Activated CD4-positive, alpha-beta T cell treated with anti-CD3 and anti-CD28 coated beads, Interleukin-2, amount 10 ng/mL, durations not matched to agents 24 days and 14 days (primary cell): ENCODE measurements around the gene SLC35D3. TPM values are rescaled to one million over a fixed set of nuclear protein-coding genes. Genes with fewer than 3 reads are reported as not detected.
"Not testable (repeated sequence)": the region's sequence is repeated elsewhere in the genome, so short reads cannot be mapped to it uniquely, and the experiment has no call there.

Source experiments
- DNase-seq: peaks from one replicate; pipeline ENCODE4 v3.0.0; 2022
- H3K27ac Mint-ChIP-seq: one replicate; pipeline ENCODE4 v1.8.0; 2022; ENCODE audit warnings: mild to moderate bottlenecking, mixed read lengths
- H3K27me3 Mint-ChIP-seq: one replicate; pipeline ENCODE4 v1.8.0; 2022; ENCODE audit warnings: mixed read lengths
- H3K36me3 Mint-ChIP-seq: one replicate; pipeline ENCODE4 v1.8.0; 2022; ENCODE audit warnings: low read depth, mild to moderate bottlenecking, mixed read lengths
- H3K4me1 Mint-ChIP-seq: one replicate; pipeline ENCODE4 v1.8.0; 2021; ENCODE audit warnings: mixed read lengths
- H3K4me3 Mint-ChIP-seq: one replicate; pipeline ENCODE4 v1.8.0; 2022; ENCODE audit warnings: mild to moderate bottlenecking, moderate library complexity, mixed read lengths
- H3K9me3 Mint-ChIP-seq: one replicate; pipeline ENCODE4 v1.8.0; 2021; ENCODE audit warnings: mixed read lengths
- intact Hi-C: fragments of 100-400 bp; cut with micrococcal nuclease; formaldehyde crosslinking; loops from one replicate; pipeline ENCODE4 v1.15.1; 2023
- total RNA-seq: library from RNA; stranded (reverse); gene quantifications from 2 replicates; pipeline ENCODE4 v1.2.3, GENCODE V29; 2022

The SLC35D3 gene
- total RNA-seq, 1 donor from 2014 or later = not detected

GRCh38 chr6:136945072-136945471 lies 23.0 kb downstream of the SLC35D3 start:
- H3K36me3 Mint-ChIP-seq = peaks cover 2% of the 10 kb centered on the region
- H3K4me1 Mint-ChIP-seq = no peaks in the 10 kb centered on the region
- no peak overlapping the region for H3K4me3 Mint-ChIP-seq
- no peak for DNase-seq
- H3K27ac Mint-ChIP-seq = no peak overlapping the region
- H3K9me3 Mint-ChIP-seq = peaks cover 9% of the 10 kb centered on the region
- intact Hi-C loops = no loop called here
- H3K27me3 Mint-ChIP-seq = peaks cover 18% of the 10 kb centered on the region

GRCh38 chr6:136945711-136946121 lies 23.6 kb downstream of the SLC35D3 start:
- intact Hi-C loops = no loop called here
- Mint-ChIP-seq H3K9me3 (peaks cover 9% of the 10 kb centered on the region), H3K36me3 (peaks cover 2% of the 10 kb centered on the region), H3K27ac (no peak overlapping the region), H3K4me1 (no peaks in the 10 kb centered on the region), H3K4me3 (no peak overlapping the region), H3K27me3 (peaks cover 18% of the 10 kb centered on the region)
- no peak for DNase-seq

- H3K4me3 Mint-ChIP-seq = no peak overlapping the region
- no peak for DNase-seq
- no peak overlapping the region for H3K27ac Mint-ChIP-seq
- no peaks in the 10 kb centered on the region for H3K4me1 Mint-ChIP-seq
- intact Hi-C loops = no loop called here
- no peaks in the 10 kb centered on the region for H3K36me3 Mint-ChIP-seq
- H3K27me3 Mint-ChIP-seq = peaks cover 16% of the 10 kb centered on the region
- peaks cover 3% of the 10 kb centered on the region for H3K9me3 Mint-ChIP-seq
These were observed 24.9 kb downstream of the SLC35D3 start for GRCh38 chr6:136947037-136947436.

GRCh38 chr6:136949957-136950356 lies 27.9 kb downstream of the SLC35D3 start:
- H3K9me3 Mint-ChIP-seq, H3K36me3 Mint-ChIP-seq, intact Hi-C loops, DNase-seq, H3K27ac Mint-ChIP-seq, H3K4me1 Mint-ChIP-seq, H3K4me3 Mint-ChIP-seq: not testable (repeated sequence)
- peaks cover 10% of the 10 kb centered on the region for H3K27me3 Mint-ChIP-seq

GRCh38 chr6:136950436-136951126 lies 28.5 kb downstream of the SLC35D3 start:
- no peaks in the 10 kb centered on the region for H3K9me3 Mint-ChIP-seq
- H3K4me1 Mint-ChIP-seq = no peaks in the 10 kb centered on the region
- no peaks in the 10 kb centered on the region for H3K36me3 Mint-ChIP-seq
- H3K4me3 Mint-ChIP-seq = no peak overlapping the region
- H3K27me3 Mint-ChIP-seq = peaks cover 16% of the 10 kb centered on the region
- no peak overlapping the region for H3K27ac Mint-ChIP-seq
- no peak for DNase-seq
- intact Hi-C loops = no loop called here

- H3K27ac Mint-ChIP-seq = no peak overlapping the region
- no peak overlapping the region for H3K4me3 Mint-ChIP-seq
- H3K4me1 Mint-ChIP-seq = peaks cover 6% of the 10 kb centered on the region
- no peak for DNase-seq
- H3K27me3 Mint-ChIP-seq = peaks cover 19% of the 10 kb centered on the region
- intact Hi-C loops = no loop called here
- H3K9me3 Mint-ChIP-seq = no peaks in the 10 kb centered on the region
- no peaks in the 10 kb centered on the region for H3K36me3 Mint-ChIP-seq
These were observed 30.7 kb downstream of the SLC35D3 start for GRCh38 chr6:136952714-136953260.

GRCh38 chr6:136955123-136955522 lies 33.0 kb downstream of the SLC35D3 start:
- no peak overlapping the region for H3K27ac Mint-ChIP-seq
- H3K4me1 Mint-ChIP-seq = peaks cover 6% of the 10 kb centered on the region
- H3K4me3 Mint-ChIP-seq = no peak overlapping the region
- no peaks in the 10 kb centered on the region for H3K9me3 Mint-ChIP-seq
- no peak for DNase-seq
- peaks cover 27% of the 10 kb centered on the region for H3K27me3 Mint-ChIP-seq
- intact Hi-C loops = no loop called here
- no peaks in the 10 kb centered on the region for H3K36me3 Mint-ChIP-seq

- DNase-seq = no peak
- Mint-ChIP-seq H3K4me3 (no peak overlapping the region), H3K36me3 (no peaks in the 10 kb centered on the region), H3K27me3 (peaks cover 29% of the 10 kb centered on the region), H3K4me1 (peaks cover 6% of the 10 kb centered on the region), H3K9me3 (no peaks in the 10 kb centered on the region), H3K27ac (no peak overlapping the region)
- intact Hi-C loops = no loop called here
These were observed 34.8 kb downstream of the SLC35D3 start for GRCh38 chr6:136956590-136957544.

- DNase-seq = no peak
- Mint-ChIP-seq H3K9me3 (no peaks in the 10 kb centered on the region), H3K27ac (no peak overlapping the region), H3K36me3 (no peaks in the 10 kb centered on the region), H3K4me3 (no peak overlapping the region), H3K27me3 (peaks cover 34% of the 10 kb centered on the region), H3K4me1 (peaks cover 6% of the 10 kb centered on the region)
- intact Hi-C loops = no loop called here
These were observed 36.1 kb downstream of the SLC35D3 start for GRCh38 chr6:136958168-136958567.

GRCh38 chr6:136959471-136959891 lies 37.4 kb downstream of the SLC35D3 start:
- no peaks in the 10 kb centered on the region for H3K36me3 Mint-ChIP-seq
- peaks cover 38% of the 10 kb centered on the region for H3K27me3 Mint-ChIP-seq
- intact Hi-C loops = no loop called here
- no peaks in the 10 kb centered on the region for H3K9me3 Mint-ChIP-seq
- H3K4me3 Mint-ChIP-seq = no peak overlapping the region
- peaks cover 6% of the 10 kb centered on the region for H3K4me1 Mint-ChIP-seq
- no peak for DNase-seq
- no peak overlapping the region for H3K27ac Mint-ChIP-seq

GRCh38 chr6:136959935-136960334 lies 37.8 kb downstream of the SLC35D3 start:
- H3K4me3 Mint-ChIP-seq, H3K4me1 Mint-ChIP-seq, intact Hi-C loops, DNase-seq, H3K36me3 Mint-ChIP-seq, H3K9me3 Mint-ChIP-seq, H3K27ac Mint-ChIP-seq: not testable (repeated sequence)
- peaks cover 39% of the 10 kb centered on the region for H3K27me3 Mint-ChIP-seq

GRCh38 chr6:136960781-136961180 lies 38.7 kb downstream of the SLC35D3 start:
- H3K27ac Mint-ChIP-seq = no peak overlapping the region
- H3K9me3 Mint-ChIP-seq = no peaks in the 10 kb centered on the region
- intact Hi-C loops = no loop called here
- H3K36me3 Mint-ChIP-seq = no peaks in the 10 kb centered on the region
- H3K4me1 Mint-ChIP-seq = peaks cover 6% of the 10 kb centered on the region
- no peak for DNase-seq
- no peak overlapping the region for H3K4me3 Mint-ChIP-seq
- H3K27me3 Mint-ChIP-seq = peaks cover 35% of the 10 kb centered on the region

GRCh38 chr6:136961848-136962247 lies 39.7 kb downstream of the SLC35D3 start:
- Mint-ChIP-seq H3K36me3 (no peaks in the 10 kb centered on the region), H3K4me3 (no peak overlapping the region), H3K4me1 (peaks cover 4% of the 10 kb centered on the region), H3K27me3 (peaks cover 42% of the 10 kb centered on the region), H3K9me3 (no peaks in the 10 kb centered on the region), H3K27ac (no peak overlapping the region)
- DNase-seq = no peak
- intact Hi-C loops = no loop called here

- no peak overlapping the region for H3K4me3 Mint-ChIP-seq
- DNase-seq = no peak
- H3K36me3 Mint-ChIP-seq = no peaks in the 10 kb centered on the region
- H3K4me1 Mint-ChIP-seq = peaks cover under 1% of the 10 kb centered on the region
- H3K27ac Mint-ChIP-seq = no peak overlapping the region
- no peaks in the 10 kb centered on the region for H3K9me3 Mint-ChIP-seq
- H3K27me3 Mint-ChIP-seq = peaks cover 42% of the 10 kb centered on the region
- intact Hi-C loops = no loop called here
These were observed 40.6 kb downstream of the SLC35D3 start for GRCh38 chr6:136962661-136963060.
